ENCODE measurements around the gene FBXW2.

The FBXW2 gene

GRCh38 chr9:120716483-120716882 is 76.7 kb downstream of the FBXW2 start:
- no peak overlapping the region for H3K27ac ChIP-seq
- TF ChIP-seq, protein P1, sequence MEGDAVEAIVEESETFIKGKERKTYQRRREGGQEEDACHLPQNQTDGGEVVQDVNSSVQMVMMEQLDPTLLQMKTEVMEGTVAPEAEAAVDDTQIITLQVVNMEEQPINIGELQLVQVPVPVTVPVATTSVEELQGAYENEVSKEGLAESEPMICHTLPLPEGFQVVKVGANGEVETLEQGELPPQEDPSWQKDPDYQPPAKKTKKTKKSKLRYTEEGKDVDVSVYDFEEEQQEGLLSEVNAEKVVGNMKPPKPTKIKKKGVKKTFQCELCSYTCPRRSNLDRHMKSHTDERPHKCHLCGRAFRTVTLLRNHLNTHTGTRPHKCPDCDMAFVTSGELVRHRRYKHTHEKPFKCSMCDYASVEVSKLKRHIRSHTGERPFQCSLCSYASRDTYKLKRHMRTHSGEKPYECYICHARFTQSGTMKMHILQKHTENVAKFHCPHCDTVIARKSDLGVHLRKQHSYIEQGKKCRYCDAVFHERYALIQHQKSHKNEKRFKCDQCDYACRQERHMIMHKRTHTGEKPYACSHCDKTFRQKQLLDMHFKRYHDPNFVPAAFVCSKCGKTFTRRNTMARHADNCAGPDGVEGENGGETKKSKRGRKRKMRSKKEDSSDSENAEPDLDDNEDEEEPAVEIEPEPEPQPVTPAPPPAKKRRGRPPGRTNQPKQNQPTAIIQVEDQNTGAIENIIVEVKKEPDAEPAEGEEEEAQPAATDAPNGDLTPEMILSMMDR (IDR thresholded peaks at IDR 0.05) = no peak
- no peak for TF ChIP-seq ZFX (IDR thresholded peaks at IDR 0.05; ENCODE audit: borderline replicate concordance)

GRCh38 chr9:120715389-120715924 is 77.8 kb downstream of the FBXW2 start:
- TF ChIP-seq, protein P1 (IDR thresholded peaks at IDR 0.05) = no peak
- no peak for TF ChIP-seq ZFX (IDR thresholded peaks at IDR 0.05; ENCODE audit: borderline replicate concordance)
- H3K27ac ChIP-seq = no peak overlapping the region; the same call in 1 of the 2 replicates

- H3K27ac ChIP-seq = peak overlapping the region; percentile 62
- no peak for TF ChIP-seq ZFX (IDR thresholded peaks at IDR 0.05; ENCODE audit: borderline replicate concordance)
- TF ChIP-seq, protein P1 (IDR thresholded peaks at IDR 0.05) = no peak
These were observed 78.3 kb downstream of the FBXW2 start for GRCh38 chr9:120714846-120715388.

- TF ChIP-seq, protein P1 (IDR thresholded peaks at IDR 0.05) = no peak
- no peak for TF ChIP-seq ZFX (IDR thresholded peaks at IDR 0.05; ENCODE audit: borderline replicate concordance)
- H3K27ac ChIP-seq = peak within 1 kb of the TSS; percentile 62
These were observed 78.9 kb downstream of the FBXW2 start, which contains the start of gene MEGF9 for GRCh38 chr9:120714088-120714845. Gene MEGF9, minus strand, starts transcription at chr9:120714470. Its CDS starts 112 bp downstream, at chr9:120714358.

DNA sequence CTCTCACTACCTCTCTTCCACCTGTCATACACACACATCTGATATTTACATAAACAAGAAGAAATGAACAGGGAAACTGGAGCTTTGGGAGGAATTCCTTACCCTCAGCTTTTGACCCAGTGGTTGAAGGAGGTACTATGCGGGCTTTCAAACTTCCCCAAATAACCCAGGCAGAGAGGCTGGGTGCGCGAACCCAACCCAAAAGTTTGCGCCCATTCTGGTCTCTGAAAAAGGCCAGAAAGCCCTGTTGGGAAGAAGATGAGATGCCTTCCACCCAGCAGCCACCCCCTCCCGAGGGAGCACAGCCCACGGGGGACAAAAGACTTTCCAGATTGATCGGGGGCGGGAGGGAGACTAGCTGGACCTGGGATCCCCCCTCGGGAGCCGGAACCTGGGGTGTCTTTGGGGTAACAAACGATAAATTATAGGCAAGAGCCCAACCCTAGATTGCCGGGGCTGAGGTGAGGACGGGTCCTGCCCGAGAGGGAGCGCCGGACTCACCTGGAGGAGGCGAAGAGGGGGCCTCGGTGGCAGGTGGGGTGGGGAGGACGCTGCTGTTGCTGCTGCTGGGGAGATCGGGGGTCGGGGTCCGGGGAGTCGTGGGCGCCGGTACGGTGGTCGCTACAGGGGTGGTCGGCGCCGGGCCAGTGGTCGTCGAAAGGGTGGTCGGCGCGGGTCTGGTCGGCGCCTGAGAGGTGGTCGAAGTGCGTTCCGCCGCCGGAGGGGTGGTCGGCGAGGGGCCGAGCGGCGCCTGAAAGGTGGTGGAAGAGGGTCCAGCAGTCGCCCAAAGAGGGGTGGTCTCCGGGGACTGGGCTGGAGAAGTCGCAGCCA is 79.7 kb downstream of the FBXW2 start:
- peak overlapping the region; percentile 62 for H3K27ac ChIP-seq
- TF ChIP-seq ZFX (IDR thresholded peaks at IDR 0.05; ENCODE audit: borderline replicate concordance) = no peak
- TF ChIP-seq, protein P1 (IDR thresholded peaks at IDR 0.05) = no peak

DNA sequence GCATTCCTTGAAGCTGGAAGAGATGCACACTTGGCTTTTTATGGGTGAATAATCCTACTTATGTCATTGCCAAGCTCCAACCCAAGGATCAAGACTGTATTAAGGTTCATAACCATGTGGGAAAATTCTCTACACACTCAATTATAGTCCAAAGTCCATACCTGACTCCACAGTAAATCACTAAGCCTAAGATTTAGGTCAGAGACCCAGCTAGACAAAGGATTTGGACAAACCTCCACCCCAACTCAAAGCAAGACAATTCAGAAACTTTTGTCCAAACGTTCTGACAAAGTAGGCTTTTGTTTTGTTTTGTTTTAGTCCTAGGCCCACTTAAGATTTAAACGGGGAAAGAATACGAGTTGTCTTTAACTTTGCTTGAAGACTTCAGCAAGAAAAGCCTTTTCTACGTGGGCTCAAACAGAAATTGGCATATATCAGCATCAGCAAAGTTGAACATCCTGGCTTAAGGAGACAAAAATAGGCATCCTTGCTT is 80.6 kb downstream of the FBXW2 start:
- TF ChIP-seq, protein P1 (IDR thresholded peaks at IDR 0.05) = no peak
- no peak for TF ChIP-seq ZFX (IDR thresholded peaks at IDR 0.05; ENCODE audit: borderline replicate concordance)
- peak overlapping the region; percentile 62 for H3K27ac ChIP-seq

Data from 22Rv1 (cell line).